ENCODE measurements around the gene SHB.

- TF ChIP-seq POLR2A (IDR thresholded peaks at IDR 0.05; ENCODE audit: borderline replicate concordance, extremely low read depth, insufficient read depth, insufficient read length) (no peak), SIN3A (IDR thresholded peaks at IDR 0.05; ENCODE audit: low read depth) (no peak), EZH2 (IDR thresholded peaks at IDR 0.05) (no peak), ZNF274 (IDR thresholded peaks at IDR 0.05; ENCODE audit: low read depth, low read length) (no peak), SP1 (IDR thresholded peaks at IDR 0.05; ENCODE audit: low read depth) (no peak), ZFX (IDR thresholded peaks at IDR 0.05) (no peak), CTCF (IDR thresholded peaks at IDR 0.05 in 2 of 3, conservative IDR thresholded peaks at IDR 0.05 in 1 of 3; ENCODE audit: borderline replicate concordance in 1 of 3, insufficient read depth in 1 of 3, low read depth in 2 of 3, low read length in 2 of 3) (no peak)
These were observed 132.1 kb downstream of the SHB start for GRCh38 chr9:37936965-37937364.
